ENCODE results near the gene SMTNL2. TPM values are rescaled to one million over a fixed set of nuclear protein-coding genes. Genes with fewer than 3 reads are reported as not detected.
A peak's percentile ranks its signal among the peaks of the same experiment; 100 is the strongest.

The SMTNL2 gene
- total and polyA plus RNA-seq, 9 of the 15 experiments (the other 6 are each of a cell fraction or from before 2014, with no cell fraction given) = not detected

- WGBS (ENCODE audit: insufficient coverage, low coverage, missing lambda C conversion rate) = 3% methylated on average over 3 of the region's 4 CpGs
- intact Hi-C loops (cut with micrococcal nuclease) = loop anchor here (2.0 to 10.0 kb wide), 2 partner anchors 60 to 68 kb away; no protein-coding TSS in a partner anchor
- Histone ChIP-seq H3K9me1 (ENCODE audit: control insufficient read depth, insufficient read depth, low read length) (no peaks in the 10 kb centered on the region), H3K79me2 (ENCODE audit: control insufficient read depth, insufficient read depth, low read length) (no peaks in the 10 kb centered on the region), H3K36me3 (ENCODE audit: control insufficient read depth, insufficient read depth, low read length) (no peaks in the 10 kb centered on the region), H3K4me2 (ENCODE audit: insufficient read depth, low read length) (no peak overlapping the region; the same call in 1 of the 2 replicates), H3K27ac (ENCODE audit: extremely low read depth, low read depth, low read length) (no peak overlapping the region), H3K9me3 (replicated peaks; ENCODE audit: control insufficient read depth, insufficient read depth, low read depth, low read length) (no peaks in the 10 kb centered on the region), H3K27me3 (ENCODE audit: control insufficient read depth in 2 of 2, insufficient read depth in 2 of 2, low read length in 2 of 2) (peaks cover 0 to 16% of the 10 kb centered on the region in 2 experiments; a peak in 4 of 5 replicates), H4K20me1 (replicated peaks; ENCODE audit: control insufficient read depth, insufficient read depth, low read length) (no peaks in the 10 kb centered on the region), H3K4me3 (no peak overlapping the region), H3K4me1 (replicated peaks in 1 of 2; ENCODE audit: control insufficient read depth in 2 of 2, insufficient read depth in 2 of 2, low read length in 2 of 2) (peaks cover 4 to 5% of the 10 kb centered on the region in 2 experiments; a peak in 4 of 5 replicates), H3K9ac (ENCODE audit: insufficient read depth in 1 of 2, low read depth in 2 of 2, low read length in 2 of 2) (no peak overlapping the region), H2AFZ (ENCODE audit: low read depth, low read length) (no peak overlapping the region)
- CTCF ChIA-PET (ENCODE audit: low intra/inter-chr PET ratio) = interaction anchor here (2.2 kb wide), 1 partner anchor 60 kb away, joined by 27 read pairs; no protein-coding TSS in a partner anchor
- FAIRE-seq (no peak), ATAC-seq (peak; percentile 45; the same call in 2 of the 3 replicates), DNase-seq (ENCODE audit: extremely low read depth in 1 of 4, low spot score in 3 of 4) (peak in 1 of 4 experiments; percentile 32)
- no TSS peak for BruUV-seq (replicated peaks)
- in situ Hi-C loops (cut with MboI) = no loop called here
- POLR2A ChIA-PET = interaction anchor here (0.7 to 0.9 kb wide), 3 partner anchors 8 to 29 kb away, joined by 3 read pairs; no protein-coding TSS in a partner anchor
- TF ChIP-seq FOXM1 (IDR thresholded peaks at IDR 0.05; ENCODE audit: low read depth) (peak; percentile 35; the same call in 1 of the 2 replicates), FOXM1 (CRISPR knock-in tag; IDR thresholded peaks at IDR 0.05; ENCODE audit: low read depth) (no peak), TCF3 (CRISPR knock-in tag; IDR thresholded peaks at IDR 0.05) (peak; percentile 86), SIRT6 (IDR thresholded peaks at IDR 0.05; ENCODE audit: low read depth, low read length) (no peak), ZNF217 (CRISPR knock-in tag; IDR thresholded peaks at IDR 0.05) (no peak), ARID1B (IDR thresholded peaks at IDR 0.05) (peak; percentile 89), MAFK (IDR thresholded peaks at IDR 0.05; ENCODE audit: low read length) (0 out of 2 replicates have a peak, but pooled peaks have one; percentile 7), GATA2 (CRISPR knock-in tag; IDR thresholded peaks at IDR 0.05) (peak; percentile 65; the same call in 1 of the 2 replicates), SMARCE1 (IDR thresholded peaks at IDR 0.05) (0 out of 2 replicates have a peak, but pooled peaks have one; percentile 19), RCOR1 (IDR thresholded peaks at IDR 0.05; ENCODE audit: borderline replicate concordance in 1 of 2, low read depth in 2 of 2, low read length in 2 of 2) (peak in 1 of 2 experiments; percentile 27; a peak in 1 of 4 replicates), TEAD4 (IDR thresholded peaks at IDR 0.05; ENCODE audit: low read length) (peak; percentile 78), TEAD4 (CRISPR knock-in tag; IDR thresholded peaks at IDR 0.05; ENCODE audit: borderline replicate concordance) (no peak), VEZF1 (CRISPR knock-in tag; IDR thresholded peaks at IDR 0.05) (no peak), CTBP1 (IDR thresholded peaks at IDR 0.05; ENCODE audit: borderline replicate concordance) (peak; percentile 47; the same call in 1 of the 2 replicates), CBFA2T3 (IDR thresholded peaks at IDR 0.05) (peak; percentile 89), MAFG (tag; conservative IDR thresholded peaks at IDR 0.05) (peak; percentile 48; the same call in 1 of the 2 replicates), PML (IDR thresholded peaks at IDR 0.05; ENCODE audit: low read length) (0 out of 2 replicates have a peak, but pooled peaks have one; percentile 26), MTA2 (IDR thresholded peaks at IDR 0.05; ENCODE audit: low read depth) (peak; percentile 85), CBFA2T2 (conservative IDR thresholded peaks at IDR 0.05) (peak; percentile 83), C11orf30 (IDR thresholded peaks at IDR 0.05; ENCODE audit: low read depth) (peak; percentile 61; the same call in 1 of the 2 replicates), DPF2 (IDR thresholded peaks at IDR 0.05) (peak; percentile 52; the same call in 1 of the 2 replicates), SMARCA4 (IDR thresholded peaks at IDR 0.05) (peak; percentile 73), EP300 (IDR thresholded peaks at IDR 0.05; ENCODE audit: low read length) (peak; percentile 46; the same call in 1 of the 2 replicates), NCOR1 (IDR thresholded peaks at IDR 0.05) (peak; percentile 76), KLF16 (IDR thresholded peaks at IDR 0.05) (0 out of 2 replicates have a peak, but pooled peaks have one; percentile 35), MYNN (IDR thresholded peaks at IDR 0.05) (peak; percentile 43; the same call in 1 of the 2 replicates), MYNN (CRISPR knock-in tag; IDR thresholded peaks at IDR 0.05) (no peak)
These were observed 42.5 kb downstream of the SMTNL2 start for GRCh38 chr17:4626734-4627256.
